ENCODE measurements around the gene PERM1.

DNA sequence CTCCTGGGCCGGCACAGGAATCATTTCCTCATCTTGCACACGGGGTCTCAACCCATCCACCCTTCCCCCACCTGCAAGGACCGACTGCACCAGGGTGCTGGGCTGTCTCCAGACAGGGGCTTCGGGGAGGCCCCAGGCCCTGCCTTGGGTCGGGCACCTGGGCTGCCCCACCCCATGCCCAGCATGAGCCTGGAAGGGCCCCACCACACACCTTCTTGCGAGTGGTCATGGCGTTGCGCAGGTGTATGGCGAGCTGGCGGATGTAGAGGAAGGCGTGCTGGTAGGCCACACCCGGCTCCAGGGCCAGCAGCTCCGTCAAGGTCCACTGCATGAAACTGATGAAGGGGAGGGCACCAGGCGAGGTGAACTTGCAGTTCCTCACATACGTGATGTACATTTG, 29.7 kb downstream of the PERM1 start:
- TF ChIP-seq, protein P1, sequence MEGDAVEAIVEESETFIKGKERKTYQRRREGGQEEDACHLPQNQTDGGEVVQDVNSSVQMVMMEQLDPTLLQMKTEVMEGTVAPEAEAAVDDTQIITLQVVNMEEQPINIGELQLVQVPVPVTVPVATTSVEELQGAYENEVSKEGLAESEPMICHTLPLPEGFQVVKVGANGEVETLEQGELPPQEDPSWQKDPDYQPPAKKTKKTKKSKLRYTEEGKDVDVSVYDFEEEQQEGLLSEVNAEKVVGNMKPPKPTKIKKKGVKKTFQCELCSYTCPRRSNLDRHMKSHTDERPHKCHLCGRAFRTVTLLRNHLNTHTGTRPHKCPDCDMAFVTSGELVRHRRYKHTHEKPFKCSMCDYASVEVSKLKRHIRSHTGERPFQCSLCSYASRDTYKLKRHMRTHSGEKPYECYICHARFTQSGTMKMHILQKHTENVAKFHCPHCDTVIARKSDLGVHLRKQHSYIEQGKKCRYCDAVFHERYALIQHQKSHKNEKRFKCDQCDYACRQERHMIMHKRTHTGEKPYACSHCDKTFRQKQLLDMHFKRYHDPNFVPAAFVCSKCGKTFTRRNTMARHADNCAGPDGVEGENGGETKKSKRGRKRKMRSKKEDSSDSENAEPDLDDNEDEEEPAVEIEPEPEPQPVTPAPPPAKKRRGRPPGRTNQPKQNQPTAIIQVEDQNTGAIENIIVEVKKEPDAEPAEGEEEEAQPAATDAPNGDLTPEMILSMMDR (IDR thresholded peaks at IDR 0.05), result no peak
- TF ChIP-seq EP300 (IDR thresholded peaks at IDR 0.05) (no peak), POLR2A (IDR thresholded peaks at IDR 0.05) (no peak)

Measured in upper lobe of left lung (tissue), 4 donors.